ELR (cell line): Measurements from ENCODE around the gene AGBL4.

Source experiments
- DNase-seq: peaks from one replicate; pipeline ENCODE4 v3.0.0-alpha.2; 2015; ENCODE audit warnings: low read depth

AGBL4 gene

GRCh38 chr1:48644905-48645605 lies 1378.7 kb downstream of the AGBL4 start:
- DNase-seq, result no peak

- no peak for DNase-seq
These were observed 1379.4 kb downstream of the AGBL4 start for GRCh38 chr1:48644190-48644900.

- DNase-seq, result no peak
These were observed 1380.6 kb downstream of the AGBL4 start for GRCh38 chr1:48643193-48643592.

GRCh38 chr1:48640836-48641492 lies 1382.8 kb downstream of the AGBL4 start:
- no peak for DNase-seq

GRCh38 chr1:48629867-48630266 lies 1393.9 kb downstream of the AGBL4 start:
- no peak for DNase-seq

- no peak for DNase-seq
These were observed 1396.3 kb downstream of the AGBL4 start for GRCh38 chr1:48627486-48627885.

GRCh38 chr1:48619539-48619938 lies 1404.2 kb downstream of the AGBL4 start:
- peak; percentile 41 for DNase-seq

GRCh38 chr1:48617252-48617651 lies 1406.5 kb downstream of the AGBL4 start:
- peak; percentile 1 for DNase-seq

GRCh38 chr1:48616710-48617109 lies 1407.0 kb downstream of the AGBL4 start:
- DNase-seq, result no peak

GRCh38 chr1:48611841-48612240 lies 1411.9 kb downstream of the AGBL4 start:
- no peak for DNase-seq

GRCh38 chr1:48610628-48611542 lies 1412.9 kb downstream of the AGBL4 start:
- DNase-seq, result no peak

GRCh38 chr1:48608882-48609281 lies 1414.9 kb downstream of the AGBL4 start:
- no peak for DNase-seq

- DNase-seq, result no peak
These were observed 1420.5 kb downstream of the AGBL4 start for GRCh38 chr1:48603222-48603621.

- DNase-seq, result no peak
These were observed 1421.4 kb downstream of the AGBL4 start for GRCh38 chr1:48602349-48602748.

GRCh38 chr1:48600182-48600581 lies 1423.6 kb downstream of the AGBL4 start:
- no peak for DNase-seq

GRCh38 chr1:48597663-48598062 lies 1426.1 kb downstream of the AGBL4 start:
- DNase-seq, result no peak

GRCh38 chr1:48596046-48596445 lies 1427.7 kb downstream of the AGBL4 start:
- DNase-seq, result no peak

GRCh38 chr1:48595613-48596012 lies 1428.1 kb downstream of the AGBL4 start:
- no peak for DNase-seq

GRCh38 chr1:48592330-48592729 lies 1431.4 kb downstream of the AGBL4 start:
- DNase-seq, result no peak

- no peak for DNase-seq
These were observed 1432.6 kb downstream of the AGBL4 start for GRCh38 chr1:48591181-48591580.

- no peak for DNase-seq
These were observed 1435.7 kb downstream of the AGBL4 start for GRCh38 chr1:48588061-48588460.

GRCh38 chr1:48582408-48582807 lies 1441.3 kb downstream of the AGBL4 start:
- DNase-seq, result no peak
